AG09309 (cell line): Measurements from ENCODE around the gene CCDC89.
A peak's percentile ranks its signal among the peaks of the same experiment; 100 is the strongest.
"Not testable (repeated sequence)": the region's sequence is repeated elsewhere in the genome, so short reads cannot be mapped to it uniquely, and the experiment has no call there.

ENCODE experiments used
- DNase-seq: peaks from one replicate; pipeline ENCODE4 v3.0.0-alpha.2; 2010; ENCODE audit warnings: low read depth
- H3K4me3 ChIP-seq: 2 replicates; pipeline ENCODE4 v1.5.1; 2011; ENCODE audit warnings: mild to moderate bottlenecking, low read depth, low read length, moderate library complexity; ENCODE audit not compliant: control insufficient read depth
- TF ChIP-seq, protein P1 (sequence below): IDR thresholded peaks from 2 replicates; pipeline ENCODE4 v1.5.1; 2011; ENCODE audit warnings: mild to moderate bottlenecking, low read depth, low read length, inconsistent platforms; ENCODE audit not compliant: insufficient read depth, control insufficient read depth; ENCODE audit errors: missing control alignments

The CCDC89 gene

DNA sequence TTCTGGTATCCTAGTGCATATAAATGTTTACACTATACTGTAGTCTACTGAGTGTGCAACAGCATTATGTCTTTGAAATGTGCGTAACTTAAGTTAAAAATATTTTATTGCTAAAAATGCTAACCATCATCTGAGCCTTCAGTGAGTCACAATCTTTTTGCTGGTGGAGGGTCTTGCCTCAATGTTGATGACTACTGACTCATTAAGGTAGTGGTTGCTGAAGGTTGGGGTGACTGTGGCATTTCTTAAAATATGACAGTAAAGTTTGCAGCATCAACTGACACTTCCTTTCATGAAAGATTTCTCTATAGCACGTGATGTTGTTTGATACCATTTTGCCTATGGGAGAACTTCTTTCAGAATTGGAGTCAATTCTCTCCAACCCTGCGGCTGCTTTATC lies 12.6 kb downstream of the CCDC89 start:
- TF ChIP-seq, protein P1, sequence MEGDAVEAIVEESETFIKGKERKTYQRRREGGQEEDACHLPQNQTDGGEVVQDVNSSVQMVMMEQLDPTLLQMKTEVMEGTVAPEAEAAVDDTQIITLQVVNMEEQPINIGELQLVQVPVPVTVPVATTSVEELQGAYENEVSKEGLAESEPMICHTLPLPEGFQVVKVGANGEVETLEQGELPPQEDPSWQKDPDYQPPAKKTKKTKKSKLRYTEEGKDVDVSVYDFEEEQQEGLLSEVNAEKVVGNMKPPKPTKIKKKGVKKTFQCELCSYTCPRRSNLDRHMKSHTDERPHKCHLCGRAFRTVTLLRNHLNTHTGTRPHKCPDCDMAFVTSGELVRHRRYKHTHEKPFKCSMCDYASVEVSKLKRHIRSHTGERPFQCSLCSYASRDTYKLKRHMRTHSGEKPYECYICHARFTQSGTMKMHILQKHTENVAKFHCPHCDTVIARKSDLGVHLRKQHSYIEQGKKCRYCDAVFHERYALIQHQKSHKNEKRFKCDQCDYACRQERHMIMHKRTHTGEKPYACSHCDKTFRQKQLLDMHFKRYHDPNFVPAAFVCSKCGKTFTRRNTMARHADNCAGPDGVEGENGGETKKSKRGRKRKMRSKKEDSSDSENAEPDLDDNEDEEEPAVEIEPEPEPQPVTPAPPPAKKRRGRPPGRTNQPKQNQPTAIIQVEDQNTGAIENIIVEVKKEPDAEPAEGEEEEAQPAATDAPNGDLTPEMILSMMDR, result no peak
- H3K4me3 ChIP-seq, result no peak overlapping the region
- no peak for DNase-seq

DNA sequence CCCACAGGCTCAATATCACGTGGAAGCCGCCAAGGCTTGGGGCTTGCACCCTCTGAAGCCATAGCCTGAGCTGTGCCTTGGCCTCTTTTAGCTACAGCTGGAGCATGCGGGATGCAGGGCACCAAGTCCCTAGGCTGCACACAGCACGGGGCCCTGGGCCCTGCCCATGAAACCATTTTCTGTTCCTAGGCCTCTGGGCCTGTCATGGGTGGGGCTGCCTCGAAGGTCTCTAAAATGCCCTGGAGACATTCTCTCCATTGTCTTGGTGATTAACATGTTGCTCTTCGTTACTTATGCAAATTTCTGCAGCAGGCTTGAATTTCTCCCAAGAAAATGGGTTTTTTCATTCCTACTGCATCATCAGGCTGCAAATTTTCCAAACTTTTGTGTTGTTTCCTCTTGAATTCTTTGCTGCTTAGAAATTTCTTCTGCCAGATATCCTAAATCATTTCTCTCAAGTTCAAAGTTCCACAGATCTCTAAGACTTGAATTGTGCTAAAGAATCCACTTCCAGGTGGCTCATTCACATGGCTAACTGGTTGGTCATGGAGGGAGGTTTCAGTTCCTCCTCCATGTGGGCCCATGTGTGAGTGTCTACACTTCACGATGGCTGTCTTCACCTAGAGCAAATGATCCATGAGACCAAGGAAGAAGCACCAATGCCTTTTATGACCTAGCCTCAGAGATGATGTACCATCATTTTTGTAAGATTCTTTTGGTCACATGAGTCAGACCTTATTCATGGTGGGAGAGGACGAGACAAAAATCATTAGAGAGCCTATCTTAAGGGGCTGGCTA lies 13.7 kb downstream of the CCDC89 start:
- DNase-seq, result no peak
- TF ChIP-seq, protein P1, result no peak
- no peak overlapping the region for H3K4me3 ChIP-seq

DNA sequence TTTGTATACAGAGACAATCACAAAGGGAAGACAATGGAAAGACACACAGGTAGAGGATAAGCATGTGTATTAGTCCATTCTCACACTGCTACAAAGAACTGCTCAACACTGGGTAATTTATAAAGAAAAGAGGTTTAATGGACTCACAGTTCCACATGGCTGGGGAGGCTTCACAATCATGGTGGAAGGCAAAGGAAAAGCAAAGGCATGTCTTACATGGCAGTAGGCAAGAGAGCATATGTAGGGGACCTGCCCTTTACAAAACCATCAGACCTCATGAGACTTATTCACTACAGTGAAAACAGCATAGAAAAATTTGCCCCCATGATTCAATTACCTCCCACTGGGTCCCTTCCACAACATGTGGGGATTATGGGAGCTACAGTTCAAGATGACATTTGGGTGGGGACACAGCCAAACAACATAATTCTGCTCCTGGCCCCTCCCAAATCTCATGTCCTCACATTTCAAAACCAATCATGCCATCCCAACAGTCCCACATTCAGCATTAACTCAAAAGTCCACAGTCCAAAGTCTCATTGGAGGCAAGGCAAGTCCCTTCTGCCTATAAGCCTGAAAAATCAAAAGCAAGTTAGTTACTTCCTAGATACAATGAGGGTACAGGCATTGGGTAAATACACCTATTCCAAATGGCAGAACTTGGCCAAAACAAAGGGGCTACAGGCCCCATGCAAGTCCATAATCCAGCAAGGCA lies 14.9 kb downstream of the CCDC89 start:
- H3K4me3 ChIP-seq, DNase-seq: not testable (repeated sequence)

DNA sequence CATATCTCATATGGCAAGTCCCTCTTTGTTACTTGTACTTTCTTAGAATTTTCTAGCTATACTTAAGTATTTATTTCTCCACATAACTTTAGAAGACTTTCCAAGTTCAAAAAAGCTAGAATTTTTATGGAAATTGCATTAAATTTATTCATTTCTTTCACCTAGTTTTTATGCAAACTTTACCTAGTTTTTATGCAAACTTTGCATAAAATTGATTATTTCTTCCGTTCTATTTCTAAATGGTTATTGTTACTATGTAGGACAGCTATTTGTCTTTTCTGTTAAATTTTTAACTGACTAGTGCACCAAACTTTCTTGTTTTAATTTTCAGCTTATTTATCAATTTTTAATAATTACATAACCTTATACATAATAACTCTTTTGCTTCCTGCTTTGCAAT lies 17.8 kb downstream of the CCDC89 start:
- TF ChIP-seq, protein P1, result no peak
- H3K4me3 ChIP-seq, result no peak overlapping the region
- no peak for DNase-seq

DNA sequence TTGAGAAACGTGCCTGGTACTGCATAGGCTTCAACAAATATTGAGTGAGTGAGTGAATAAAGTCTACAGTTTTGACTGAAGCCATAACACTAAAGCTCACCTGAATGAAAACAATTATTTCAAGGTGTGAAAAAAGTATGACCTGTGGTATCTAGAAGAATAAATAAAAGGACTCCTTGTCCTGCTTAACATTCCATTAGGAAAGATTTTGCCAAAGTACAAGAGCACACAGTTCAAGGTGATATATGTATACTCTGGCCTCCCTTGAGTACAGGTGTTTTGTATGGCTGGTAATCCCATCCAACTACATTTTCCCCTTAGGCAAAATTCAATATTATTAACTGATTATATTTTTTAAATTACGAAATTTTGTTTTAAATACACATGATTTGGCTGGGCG lies 19.3 kb downstream of the CCDC89 start:
- no peak overlapping the region for H3K4me3 ChIP-seq
- TF ChIP-seq, protein P1, result no peak
- DNase-seq, result no peak

GRCh38 chr11:85665733-85666132 lies 20.3 kb downstream of the CCDC89 start:
- H3K4me3 ChIP-seq, result no peak overlapping the region
- DNase-seq, result no peak
- TF ChIP-seq, protein P1, result no peak

GRCh38 chr11:85664615-85665481 lies 21.1 kb downstream of the CCDC89 start, which contains the start of gene CREBZF:
TSS of gene CREBZF (minus strand) at chr11:85665129. CDS start at chr11:85664875, 254 bp downstream.
- DNase-seq, result peak; percentile 76
- TF ChIP-seq, protein P1, result peak; percentile 6
- peak within 1 kb of the TSS; percentile 72 for H3K4me3 ChIP-seq
